Astrocyte (in vitro differentiated cells and primary cell): ENCODE data around the gene FSTL5. TPM values are rescaled to one million over a fixed set of nuclear protein-coding genes. Genes with fewer than 3 reads are reported as not detected.

ENCODE experiments used
- DNase-seq: peaks from one replicate; pipeline ENCODE4 v3.0.0-alpha.2; 2010; ENCODE audit warnings: low read depth
- FAIRE-seq: peaks from 2 replicates; lab custom pipeline; 2011; peaks lifted over from hg19 to GRCh38; lab: Jason Lieb, UNC
- H2AFZ ChIP-seq: 2 replicates; pipeline ENCODE4 v1.6.0; 2012; ENCODE audit warnings: low read depth, low read length, inconsistent platforms
- H3K27ac ChIP-seq: 2 replicates; pipeline ENCODE4 v1.5.1; 2011; ENCODE audit warnings: low read depth, low read length, inconsistent platforms
- H3K27me3 ChIP-seq: 2 replicates; pipeline ENCODE4 v1.6.0; 2011; ENCODE audit warnings: low read length, inconsistent platforms; ENCODE audit not compliant: insufficient read depth
- H3K36me3 ChIP-seq: 2 replicates; pipeline ENCODE4 v1.5.1; 2011; ENCODE audit warnings: low read length, inconsistent platforms; ENCODE audit not compliant: insufficient read depth
- H3K4me1 ChIP-seq: 2 replicates; pipeline ENCODE4 v1.5.1; 2011; ENCODE audit warnings: low read length, inconsistent platforms; ENCODE audit not compliant: insufficient read depth
- H3K4me2 ChIP-seq: 2 replicates; pipeline ENCODE4 v1.6.0; 2012; ENCODE audit warnings: low read length, inconsistent platforms
- H3K4me3 ChIP-seq: 2 replicates; pipeline ENCODE4 v1.5.1; 2011; ENCODE audit warnings: low read depth, mild to moderate bottlenecking, low read length, inconsistent platforms; ENCODE audit not compliant: insufficient read depth
- H3K79me2 ChIP-seq: 2 replicates; pipeline ENCODE4 v1.6.0; 2012; ENCODE audit warnings: mild to moderate bottlenecking, low read length, inconsistent platforms; ENCODE audit not compliant: insufficient read depth
- H3K9ac ChIP-seq: 2 replicates; pipeline ENCODE4 v1.6.0; 2012; ENCODE audit warnings: mild to moderate bottlenecking, low read length, inconsistent platforms
- H3K9me3 ChIP-seq: 2 replicates; pipeline ENCODE4 v1.5.1; 2012; ENCODE audit warnings: low read depth, mild to moderate bottlenecking, low read length, inconsistent platforms; ENCODE audit not compliant: insufficient read depth
- H4K20me1 ChIP-seq: 2 replicates; pipeline ENCODE4 v1.6.0; 2012; ENCODE audit warnings: low read length, inconsistent platforms; ENCODE audit not compliant: insufficient read depth
- H3K27ac Mint-ChIP-seq: one replicate; pipeline ENCODE4 v1.8.0; 2021; ENCODE audit warnings: mild to moderate bottlenecking, mixed read lengths; ENCODE audit not compliant: unreplicated experiment
- H3K27me3 Mint-ChIP-seq: one replicate; pipeline ENCODE4 v1.8.0; 2021; ENCODE audit warnings: low read depth, mixed read lengths; ENCODE audit not compliant: unreplicated experiment
- H3K36me3 Mint-ChIP-seq: one replicate; pipeline ENCODE4 v1.8.0; 2021; ENCODE audit warnings: low read depth, mixed read lengths; ENCODE audit not compliant: unreplicated experiment
- H3K4me1 Mint-ChIP-seq: one replicate; pipeline ENCODE4 v1.8.0; 2021; ENCODE audit warnings: low read depth, mixed read lengths; ENCODE audit not compliant: unreplicated experiment
- H3K4me3 Mint-ChIP-seq: one replicate; pipeline ENCODE4 v1.8.0; 2021; ENCODE audit warnings: mild to moderate bottlenecking, moderate library complexity, mixed read lengths; ENCODE audit not compliant: unreplicated experiment
- H3K9me3 Mint-ChIP-seq: one replicate; pipeline ENCODE4 v1.8.0; 2021; ENCODE audit warnings: mild to moderate bottlenecking, mixed read lengths; ENCODE audit not compliant: unreplicated experiment
- CTCF ChIP-seq: IDR thresholded peaks from 2 replicates; pipeline ENCODE4 v1.5.1; 2011; ENCODE audit warnings: low read depth, mild to moderate bottlenecking, inconsistent platforms, low read length, moderate library complexity; ENCODE audit not compliant: insufficient read depth
- EZH2 ChIP-seq: IDR thresholded peaks from 2 replicates; pipeline ENCODE4 v1.6.1; 2012; ENCODE audit warnings: mild to moderate bottlenecking, low read length, inconsistent platforms; ENCODE audit not compliant: insufficient read depth
- total RNA-seq: library from RNA; stranded (reverse); gene quantifications from 2 replicates; pipeline ENCODE4 v1.2.1, GENCODE V29; 2021

Gene FSTL5
- total RNA-seq, 1 donor from 2014 or later: 0.43 TPM

GRCh38 chr4:161892951-161893350 is 270.8 kb downstream of the FSTL5 start:
- H3K4me3 Mint-ChIP-seq: no peak overlapping the region
- no peaks in the 10 kb centered on the region for H3K27me3 Mint-ChIP-seq
- H3K27ac Mint-ChIP-seq: no peak overlapping the region
- Histone ChIP-seq H3K4me3 (no peak overlapping the region), H3K27ac (no peak overlapping the region), H3K4me2 (no peak overlapping the region), H3K9ac (no peak overlapping the region), H3K4me1 (no peaks in the 10 kb centered on the region), H3K27me3 (no peaks in the 10 kb centered on the region), H4K20me1 (no peaks in the 10 kb centered on the region), H3K36me3 (no peaks in the 10 kb centered on the region), H3K9me3 (no peaks in the 10 kb centered on the region), H2AFZ (no peak overlapping the region), H3K79me2 (no peaks in the 10 kb centered on the region)
- no peaks in the 10 kb centered on the region for H3K9me3 Mint-ChIP-seq
- no peaks in the 10 kb centered on the region for H3K36me3 Mint-ChIP-seq
- FAIRE-seq (no peak), DNase-seq (no peak)
- no peak for TF ChIP-seq CTCF
- no peak for TF ChIP-seq EZH2
- peaks cover 6% of the 10 kb centered on the region for H3K4me1 Mint-ChIP-seq

- Histone ChIP-seq H4K20me1 (no peaks in the 10 kb centered on the region), H3K27me3 (no peaks in the 10 kb centered on the region), H3K79me2 (no peaks in the 10 kb centered on the region), H3K4me1 (no peaks in the 10 kb centered on the region), H3K27ac (no peak overlapping the region), H3K9me3 (no peaks in the 10 kb centered on the region), H2AFZ (no peak overlapping the region), H3K36me3 (no peaks in the 10 kb centered on the region), H3K9ac (no peak overlapping the region), H3K4me2 (no peak overlapping the region), H3K4me3 (no peak overlapping the region)
- Mint-ChIP-seq H3K36me3 (no peaks in the 10 kb centered on the region), H3K27ac (no peak overlapping the region), H3K4me1 (peaks cover 3% of the 10 kb centered on the region), H3K9me3 (no peaks in the 10 kb centered on the region), H3K4me3 (no peak overlapping the region), H3K27me3 (no peaks in the 10 kb centered on the region)
- no peak for TF ChIP-seq CTCF
- TF ChIP-seq EZH2: no peak
- FAIRE-seq (no peak), DNase-seq (no peak)
These were observed 280.6 kb downstream of the FSTL5 start for GRCh38 chr4:161883157-161883556.

- Histone ChIP-seq H3K27me3 (no peaks in the 10 kb centered on the region), H3K4me2 (no peak overlapping the region), H4K20me1 (no peaks in the 10 kb centered on the region), H3K4me1 (no peaks in the 10 kb centered on the region), H3K9ac (no peak overlapping the region), H3K27ac (no peak overlapping the region), H3K4me3 (no peak overlapping the region), H3K9me3 (no peaks in the 10 kb centered on the region), H3K36me3 (no peaks in the 10 kb centered on the region), H2AFZ (no peak overlapping the region), H3K79me2 (no peaks in the 10 kb centered on the region)
- H3K4me1 Mint-ChIP-seq: peaks cover 3% of the 10 kb centered on the region
- TF ChIP-seq CTCF (no peak), EZH2 (no peak)
- H3K27ac Mint-ChIP-seq: no peak overlapping the region
- no peak for DNase-seq
- H3K27me3 Mint-ChIP-seq: no peaks in the 10 kb centered on the region
- no peak for FAIRE-seq
- no peak overlapping the region for H3K4me3 Mint-ChIP-seq
- no peaks in the 10 kb centered on the region for H3K9me3 Mint-ChIP-seq
- H3K36me3 Mint-ChIP-seq: no peaks in the 10 kb centered on the region
These were observed 282.4 kb downstream of the FSTL5 start for GRCh38 chr4:161881370-161881769.
